Stimulated activated CD4-positive, alpha-beta T cell treated with anti-CD3 and anti-CD28 coated beads, Interleukin-12 subunit alpha, Interleukin-12 subunit beta, amount 100 ng/mL, for 48 hours (primary cell): ENCODE data around the gene SSUH2.

ENCODE experiments used
- DNase-seq, 3 donors: peaks; one replicate each; pipeline ENCODE4 v3.0.0-alpha.2; 2020; ENCODE audit warnings: low read depth in 2 of 3, low spot score in 1 of 3

The SSUH2 gene

DNA sequence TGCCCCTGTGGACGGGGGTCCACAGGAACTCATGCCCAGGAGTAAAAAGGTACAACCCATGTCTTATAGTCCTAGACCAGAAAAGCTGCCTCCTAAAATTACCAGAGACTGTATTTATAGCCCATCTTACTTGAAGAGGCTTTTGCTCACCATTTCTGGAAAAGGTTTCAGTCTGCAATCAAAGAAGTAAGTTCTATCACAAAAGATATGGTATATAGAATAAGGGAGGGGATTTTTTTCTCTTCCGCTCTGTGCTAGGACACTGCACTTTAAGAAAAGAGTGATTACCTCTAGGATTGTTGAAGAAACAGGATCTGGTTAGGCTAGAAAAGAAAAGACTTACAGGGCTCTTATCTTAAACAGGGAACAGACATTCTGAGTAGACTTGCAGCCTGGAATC, 2.6 kb downstream of the SSUH2 start:
- no peak for DNase-seq

DNA sequence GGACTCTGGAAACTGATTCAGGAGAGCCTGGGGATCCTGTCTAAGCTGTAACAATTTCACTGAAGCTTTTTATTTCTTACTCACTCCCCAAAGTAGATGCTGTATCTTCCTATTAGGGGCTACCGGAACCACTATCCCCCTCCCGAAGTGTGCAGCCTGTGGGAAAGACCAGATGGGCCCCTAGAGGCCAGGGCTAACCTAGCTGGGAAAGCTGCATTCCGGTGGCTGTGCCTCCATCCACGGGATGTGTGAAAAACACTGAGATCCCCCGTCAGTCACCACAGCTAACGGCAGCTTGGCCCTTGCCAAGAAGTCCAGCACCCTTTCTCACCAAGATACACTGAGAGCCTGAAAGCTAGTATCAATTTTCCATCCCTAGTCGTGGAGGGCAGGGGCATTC, 3.1 kb downstream of the SSUH2 start:
- DNase-seq, result no peak

DNA sequence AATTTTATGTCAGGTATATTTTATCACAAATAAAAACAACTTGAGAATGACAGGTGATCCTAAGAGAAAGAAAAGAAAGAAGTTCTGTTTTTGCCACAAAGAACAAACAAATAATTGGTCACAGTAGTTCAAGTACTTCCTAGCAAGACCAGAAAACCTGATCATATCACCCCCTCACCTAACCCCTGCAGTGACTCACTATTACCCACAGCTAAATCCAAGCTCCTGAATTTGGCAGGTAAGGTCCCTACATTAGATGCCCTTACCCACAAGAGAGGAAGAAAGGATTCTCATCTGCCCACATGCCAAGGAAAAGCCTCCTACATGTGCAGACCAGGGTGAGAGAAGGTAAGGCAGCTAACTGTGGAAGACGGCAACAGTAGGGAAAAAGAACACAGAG, 4.4 kb downstream of the SSUH2 start:
- DNase-seq, result no peak

GRCh38 chr3:8639659-8640000, 5.0 kb downstream of the SSUH2 start:
- no peak for DNase-seq

DNA sequence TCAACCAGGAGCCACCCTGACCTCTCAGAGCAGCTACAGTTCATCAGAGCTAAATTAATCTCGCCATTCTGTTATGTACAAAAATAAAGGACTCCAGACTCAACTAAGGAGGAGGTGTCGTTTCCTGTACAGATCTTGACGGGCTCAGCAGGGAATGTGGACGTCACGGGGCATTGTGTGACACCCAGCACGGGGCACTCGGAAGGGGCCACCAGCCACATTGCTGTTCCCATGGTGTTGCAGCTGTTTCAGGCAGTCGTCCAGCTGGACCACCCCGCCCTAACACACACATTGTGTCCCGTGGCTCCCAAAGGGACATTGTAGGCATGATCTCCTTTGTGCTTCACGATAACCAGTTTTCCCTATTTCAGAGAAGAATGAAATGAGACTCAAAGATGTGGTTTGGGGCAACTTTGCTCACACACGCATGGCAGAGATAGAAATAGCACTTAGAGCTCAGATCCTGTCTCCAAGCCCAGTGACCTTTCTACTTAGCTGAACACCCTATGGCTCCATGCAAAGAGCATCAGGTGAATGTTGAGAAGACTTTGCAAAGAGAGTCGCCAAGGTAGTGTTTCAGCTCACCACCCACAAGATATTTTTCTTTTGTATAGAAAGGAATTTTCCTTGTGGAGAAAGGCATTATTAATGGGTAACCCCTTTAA, 5.5 kb downstream of the SSUH2 start:
- no peak for DNase-seq

DNA sequence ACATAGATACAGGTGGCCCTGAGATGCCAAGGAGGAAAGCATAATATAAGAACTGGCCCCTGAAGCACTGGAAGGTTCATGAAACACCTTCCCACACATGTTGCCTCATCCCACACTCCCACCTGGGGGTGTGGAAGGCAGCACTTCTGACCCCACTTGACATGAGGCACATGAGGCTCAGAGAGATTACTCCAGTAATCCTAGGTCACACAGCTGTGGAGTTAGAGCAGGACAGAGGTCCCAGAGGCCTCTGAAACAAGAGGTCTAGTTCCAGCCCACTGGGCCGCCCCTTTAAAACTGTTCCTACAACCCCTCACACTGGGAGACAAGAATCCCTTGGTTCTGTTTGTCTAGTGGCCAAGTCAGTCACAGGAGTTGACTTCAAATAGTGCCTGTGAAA, 7.2 kb downstream of the SSUH2 start:
- DNase-seq, result no peak

DNA sequence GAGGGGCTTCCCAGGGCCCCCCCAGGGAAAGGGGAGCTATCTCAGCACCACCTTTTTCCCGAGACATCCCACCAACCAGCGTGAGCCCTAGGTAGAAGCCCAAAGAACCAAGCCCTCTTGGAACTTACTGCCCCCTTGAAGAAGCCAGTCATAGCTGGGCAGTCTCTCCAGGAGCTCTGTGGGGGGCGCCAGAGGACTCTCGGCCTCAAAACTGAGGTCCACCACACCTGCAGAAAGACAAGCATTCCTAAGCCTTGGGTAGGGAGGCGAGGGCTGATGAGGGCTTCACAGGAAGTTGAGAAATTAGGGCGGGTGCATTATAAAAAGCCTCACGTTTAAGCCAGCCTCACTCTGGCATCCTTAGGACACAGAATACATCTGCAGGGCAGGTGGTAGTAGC, 9.0 kb downstream of the SSUH2 start:
- DNase-seq, result no peak

DNA sequence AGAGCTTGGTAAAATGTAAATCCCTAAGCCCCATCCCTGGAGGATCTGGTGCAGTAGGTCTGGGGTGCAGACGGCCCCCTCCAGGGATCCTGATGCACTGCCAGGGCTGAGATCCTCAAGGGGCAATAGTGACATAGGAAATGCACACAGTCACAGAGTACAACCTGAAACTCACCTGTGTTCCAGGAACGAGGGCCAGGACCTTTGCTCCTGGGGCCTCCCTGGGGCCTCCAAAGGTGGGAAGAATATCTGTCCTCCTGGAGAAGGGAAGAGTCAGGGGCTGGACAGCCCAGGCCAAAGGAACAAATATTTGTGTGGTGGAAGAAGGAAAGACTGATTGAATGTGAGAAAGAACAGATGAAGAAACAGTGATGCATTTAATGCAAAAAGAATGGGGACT, 9.5 kb downstream of the SSUH2 start:
- no peak for DNase-seq

- no peak for DNase-seq
Measured at GRCh38 chr3:8632402-8633237, 12.0 kb downstream of the SSUH2 start.

GRCh38 chr3:8631661-8632060, 12.9 kb downstream of the SSUH2 start:
- DNase-seq, result no peak

DNA sequence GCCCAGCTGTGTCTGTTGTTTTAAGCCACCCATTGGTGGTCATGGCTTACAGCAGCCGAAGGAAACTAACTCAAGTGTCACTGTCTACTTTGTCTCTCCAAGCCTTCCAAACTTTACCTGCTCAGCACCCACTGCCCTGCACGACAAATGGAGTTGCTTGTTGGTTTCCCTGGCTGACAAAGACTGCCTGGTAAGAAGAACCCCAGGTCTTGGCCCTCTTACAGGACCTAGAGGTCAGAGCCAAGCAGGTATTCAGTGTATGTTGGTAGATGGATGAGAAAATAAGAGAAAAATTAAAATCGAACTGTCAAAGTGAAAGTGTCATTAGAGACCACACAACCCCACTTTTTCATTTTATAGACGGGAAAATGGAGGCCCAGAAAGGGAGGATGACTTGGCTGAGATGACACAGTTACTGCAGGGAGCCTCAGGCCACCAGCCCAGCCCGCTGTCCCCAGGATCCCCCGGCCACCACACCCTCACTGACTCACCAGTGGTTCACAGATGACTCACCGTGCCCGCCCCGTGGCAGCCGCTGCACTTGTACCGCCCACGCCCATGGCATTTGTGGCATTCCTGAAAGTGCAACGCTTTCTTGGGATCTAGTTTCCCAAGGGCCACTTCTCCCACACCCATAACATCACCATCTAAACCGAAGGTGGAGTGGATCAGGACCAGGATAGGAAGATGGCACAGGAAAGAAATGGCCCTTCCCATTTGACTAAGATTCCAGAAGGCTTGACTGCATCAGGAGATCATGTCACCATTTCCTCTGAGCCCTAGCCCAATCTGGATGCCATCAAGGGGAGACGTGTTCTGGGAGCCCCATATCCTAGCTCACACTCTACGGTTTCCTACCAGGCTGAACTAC, 15.2 kb downstream of the SSUH2 start:
- peak; percentile 5 to 57 (median 55) for DNase-seq

DNA sequence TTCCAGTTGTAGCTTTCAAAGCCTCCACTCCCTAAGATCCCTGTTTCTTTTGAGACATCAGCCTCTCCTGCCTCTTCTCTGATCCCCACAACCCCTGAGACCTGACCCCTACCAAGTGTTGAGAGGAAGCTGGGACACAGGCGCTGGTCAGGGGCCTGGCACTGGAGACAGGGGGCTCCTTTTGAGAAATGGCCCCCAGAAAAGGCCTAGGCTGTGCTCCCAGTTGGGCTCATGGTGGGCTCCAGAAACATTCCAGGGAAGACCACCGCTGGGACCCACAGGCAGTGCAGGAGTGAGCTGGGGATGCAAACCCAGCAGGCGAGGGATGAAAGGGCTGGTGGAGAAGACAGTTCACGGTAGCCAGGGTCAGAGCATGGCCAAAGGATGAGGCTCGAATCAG, 16.6 kb downstream of the SSUH2 start:
- DNase-seq, result no peak

- DNase-seq, result no peak
Measured at GRCh38 chr3:8627201-8627940, 17.2 kb downstream of the SSUH2 start.

- DNase-seq, result no peak
Measured at GRCh38 chr3:8625991-8626390, 18.6 kb downstream of the SSUH2 start.

DNA sequence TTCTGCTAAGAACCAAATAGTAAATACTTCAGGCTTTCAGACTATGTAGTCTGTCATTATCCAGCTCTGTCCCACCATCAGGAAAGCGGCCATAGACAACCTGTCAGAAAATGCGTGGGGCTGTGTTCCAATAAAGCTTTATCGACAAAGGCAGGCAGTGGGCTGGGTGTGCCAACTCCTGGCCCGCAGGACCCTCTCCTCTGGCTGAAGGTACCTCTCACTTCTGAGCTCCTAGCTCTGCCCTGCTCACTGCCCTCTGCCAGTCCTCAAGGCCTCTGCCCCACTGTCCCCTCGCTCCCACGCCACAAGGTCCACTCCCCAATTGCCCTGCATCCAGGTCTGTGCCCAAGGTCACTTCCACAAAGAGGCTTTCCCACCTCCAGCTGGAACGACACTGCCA, 20.0 kb downstream of the SSUH2 start:
- DNase-seq, result no peak

DNA sequence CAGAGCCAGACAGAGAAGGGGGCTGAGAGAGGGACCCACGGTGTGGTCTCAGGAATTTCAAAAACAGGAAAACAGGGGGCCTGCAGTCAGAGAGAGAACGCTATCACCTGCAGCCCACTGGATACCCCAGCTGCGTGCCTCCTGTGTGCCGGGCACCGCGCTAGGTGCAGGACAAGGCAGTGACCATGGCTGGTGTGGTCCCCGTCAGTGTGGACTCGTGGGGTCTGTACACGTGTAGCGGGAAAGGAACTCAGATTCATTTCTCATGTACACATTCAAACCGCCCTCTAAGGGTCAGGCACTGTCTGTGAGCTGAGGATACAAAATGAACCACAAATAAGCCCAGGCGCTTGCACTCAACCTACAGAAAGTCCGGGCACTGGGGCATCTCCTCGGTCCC, 20.9 kb downstream of the SSUH2 start:
- no peak for DNase-seq

DNA sequence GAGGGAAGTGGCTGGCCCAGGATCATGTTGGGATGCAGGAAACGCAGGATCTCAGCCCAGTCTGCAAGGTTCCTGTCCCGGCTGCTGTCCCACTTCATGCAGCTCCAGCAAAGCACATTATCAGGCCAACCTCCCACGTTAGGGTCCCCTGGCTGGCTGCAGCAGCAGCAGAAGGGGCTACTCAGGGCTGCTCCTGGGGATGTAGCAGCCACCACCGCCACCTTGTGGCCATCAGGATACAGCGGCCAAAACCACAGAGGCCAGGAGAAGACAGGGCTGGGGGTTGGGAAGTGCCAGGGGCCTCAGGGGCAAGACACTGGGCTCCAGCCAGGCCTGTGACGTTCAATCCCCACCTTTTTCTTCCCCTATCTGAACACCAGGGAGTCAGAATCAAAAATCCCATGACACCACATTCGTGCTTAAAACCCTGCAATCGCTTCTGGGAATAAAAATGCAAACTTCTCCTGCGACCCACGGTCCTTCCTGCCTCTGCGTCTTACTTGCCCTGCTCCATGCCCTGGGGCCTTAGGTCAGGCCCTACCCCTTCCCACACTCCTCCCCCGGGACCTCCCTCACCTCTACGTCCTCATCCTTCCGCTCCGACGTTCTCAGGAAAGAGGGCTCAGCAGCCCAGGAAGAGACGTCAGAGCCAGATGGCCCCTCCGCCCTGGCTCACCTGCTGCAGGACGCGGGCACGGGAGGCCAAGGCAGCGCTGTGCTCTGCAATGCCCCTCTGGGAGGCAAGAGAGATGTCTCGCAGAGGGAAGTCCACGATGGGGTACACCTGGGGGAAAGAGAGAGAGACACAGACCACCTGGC, 21.5 kb downstream of the SSUH2 start:
- peak; percentile 10 to 29 (median 16) for DNase-seq

- DNase-seq, result no peak
Measured at GRCh38 chr3:8621872-8622271, 22.7 kb downstream of the SSUH2 start.

DNA sequence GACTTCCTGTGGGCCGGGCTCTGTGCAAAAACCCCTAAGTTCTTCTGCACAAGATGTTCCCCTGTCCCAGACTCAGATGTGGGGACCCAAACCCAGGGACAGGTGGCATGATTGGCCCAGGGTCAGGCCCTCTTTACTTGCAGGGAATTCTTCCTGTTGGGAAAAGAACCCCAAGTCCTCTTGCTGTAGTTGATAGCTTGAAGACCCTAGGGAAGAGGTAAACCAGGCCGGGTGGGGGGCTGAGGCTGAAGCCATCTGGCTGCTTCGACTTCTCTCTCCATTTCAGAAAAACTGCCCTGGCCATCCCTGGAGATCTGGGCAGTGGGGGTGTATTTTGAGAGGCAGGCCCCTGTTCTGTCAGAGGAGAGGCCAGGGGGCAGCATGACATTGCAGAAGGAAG, 23.5 kb downstream of the SSUH2 start:
- DNase-seq, result no peak

DNA sequence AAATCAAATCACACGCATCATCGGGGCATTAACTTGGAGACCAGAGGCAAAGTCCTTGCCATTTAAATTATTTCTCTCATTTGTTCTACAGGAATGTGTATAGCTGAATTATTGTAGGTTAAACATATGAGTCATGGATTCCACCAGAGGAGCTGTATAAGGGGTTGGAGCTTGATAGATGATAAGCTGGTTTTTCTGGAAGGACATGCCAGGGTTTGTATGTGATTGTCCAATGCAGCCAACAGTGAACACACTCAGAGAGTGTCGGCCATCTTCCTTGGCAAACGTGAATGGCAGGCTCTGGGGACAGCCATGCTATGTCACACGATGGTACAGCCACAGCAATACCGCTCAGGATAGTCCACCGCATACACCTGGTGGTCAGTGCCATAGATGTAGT, 25.1 kb downstream of the SSUH2 start:
- no peak for DNase-seq
